Measurements from ENCODE around the gene ARRDC4.

- TF ChIP-seq CTCF (IDR thresholded peaks at IDR 0.05): no peak
- TF ChIP-seq POLR2A (IDR thresholded peaks at IDR 0.05): no peak
Measured at GRCh38 chr15:97961067-97961954, 808 bp downstream of the ARRDC4 start.
